WTC11 (cell line): ENCODE measurements around the gene ROPN1L.

Experiments
- AFF4 ChIP-seq: sonication (generic); formaldehyde crosslinking; IDR thresholded peaks from 2 replicates; pipeline ENCODE4 v1.8.1; 2023; ENCODE audit warnings: mild to moderate bottlenecking, missing genetic modification reagents, borderline replicate concordance
- ATF2 ChIP-seq: sonication (generic); formaldehyde crosslinking; IDR thresholded peaks from 2 replicates; pipeline ENCODE4 v1.8.1; 2022; ENCODE audit warnings: low read depth, missing genetic modification reagents, borderline replicate concordance
- CREB1 ChIP-seq: sonication (generic); formaldehyde crosslinking; IDR thresholded peaks from 2 replicates; pipeline ENCODE4 v1.8.0; 2023; ENCODE audit warnings: mild to moderate bottlenecking, missing genetic modification reagents
- CTCF ChIP-seq: fragments of 200-600 bp; IDR thresholded peaks from 2 replicates; pipeline ENCODE4 v1.8.0; 2022; ENCODE audit warnings: antibody characterized with exemption
- GTF2I ChIP-seq: fragments of 250-450 bp; sonication (Bioruptor Pico); conservative IDR thresholded peaks from 2 replicates; pipeline ENCODE4 v1.4.0; 2021; ENCODE audit warnings: mild to moderate bottlenecking
- MXD4 ChIP-seq: fragments of 250-450 bp; sonication (Bioruptor Pico); IDR thresholded peaks from 2 replicates; pipeline ENCODE4 v1.8.0; 2021; ENCODE audit warnings: mild to moderate bottlenecking, moderate library complexity, borderline replicate concordance
- TF ChIP-seq, protein P1 (sequence below): sonication (generic); formaldehyde crosslinking; IDR thresholded peaks from 2 replicates; pipeline ENCODE4 v1.8.0; 2022; ENCODE audit warnings: mild to moderate bottlenecking, missing genetic modification reagents
- TF ChIP-seq, protein P2 (sequence below): sonication (generic); formaldehyde crosslinking; conservative IDR thresholded peaks from 2 replicates; pipeline ENCODE4 v1.8.1; 2023; ENCODE audit warnings: mild to moderate bottlenecking, low read depth, missing genetic modification reagents, moderate library complexity
- TF ChIP-seq, protein P3 (sequence below): sonication (generic); formaldehyde crosslinking; IDR thresholded peaks from 2 replicates; pipeline ENCODE4 v1.8.1; 2022; ENCODE audit warnings: mild to moderate bottlenecking, missing genetic modification reagents, moderate library complexity, borderline replicate concordance

DNA sequence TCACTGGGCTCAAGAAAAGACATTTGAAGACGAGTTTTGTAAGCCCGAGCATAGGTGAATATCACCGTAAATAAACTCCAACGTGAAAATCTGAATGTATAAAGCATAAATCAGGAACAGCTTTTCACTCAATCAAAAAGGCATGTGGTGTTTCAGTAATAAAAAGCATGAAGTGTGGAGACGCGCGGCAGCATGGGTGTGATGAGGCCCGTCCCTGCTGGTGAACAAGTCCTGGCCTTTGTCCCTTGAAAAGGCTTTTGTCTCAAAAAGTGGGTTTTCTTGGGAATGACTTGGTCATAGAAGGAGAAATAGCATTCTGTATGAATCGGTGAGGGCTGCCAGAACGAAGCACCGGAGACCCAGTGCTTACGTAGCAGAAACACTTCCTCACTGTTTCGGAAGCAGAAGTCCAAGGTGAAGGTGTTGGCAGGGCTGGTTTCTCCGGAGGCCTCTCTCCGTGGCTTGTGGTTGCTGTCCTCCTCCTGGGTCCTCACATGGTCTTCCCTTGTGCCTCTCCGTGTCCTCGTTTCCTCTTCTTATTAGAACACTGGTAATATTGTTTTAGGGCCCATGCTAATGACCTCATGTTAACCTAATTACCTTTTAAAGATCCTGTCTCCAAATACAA lies 24.9 kb downstream of the ROPN1L start:
- TF ChIP-seq GTF2I (CRISPR knock-in tag) (no peak), ATF2 (CRISPR knock-in tag) (no peak), MXD4 (CRISPR knock-in tag) (no peak), CTCF (no peak), AFF4 (CRISPR knock-in tag) (no peak), CREB1 (CRISPR knock-in tag) (no peak)
- TF ChIP-seq, protein P1, sequence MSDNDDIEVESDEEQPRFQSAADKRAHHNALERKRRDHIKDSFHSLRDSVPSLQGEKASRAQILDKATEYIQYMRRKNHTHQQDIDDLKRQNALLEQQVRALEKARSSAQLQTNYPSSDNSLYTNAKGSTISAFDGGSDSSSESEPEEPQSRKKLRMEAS (CRISPR knock-in tag) = no peak
- TF ChIP-seq, protein P2, sequence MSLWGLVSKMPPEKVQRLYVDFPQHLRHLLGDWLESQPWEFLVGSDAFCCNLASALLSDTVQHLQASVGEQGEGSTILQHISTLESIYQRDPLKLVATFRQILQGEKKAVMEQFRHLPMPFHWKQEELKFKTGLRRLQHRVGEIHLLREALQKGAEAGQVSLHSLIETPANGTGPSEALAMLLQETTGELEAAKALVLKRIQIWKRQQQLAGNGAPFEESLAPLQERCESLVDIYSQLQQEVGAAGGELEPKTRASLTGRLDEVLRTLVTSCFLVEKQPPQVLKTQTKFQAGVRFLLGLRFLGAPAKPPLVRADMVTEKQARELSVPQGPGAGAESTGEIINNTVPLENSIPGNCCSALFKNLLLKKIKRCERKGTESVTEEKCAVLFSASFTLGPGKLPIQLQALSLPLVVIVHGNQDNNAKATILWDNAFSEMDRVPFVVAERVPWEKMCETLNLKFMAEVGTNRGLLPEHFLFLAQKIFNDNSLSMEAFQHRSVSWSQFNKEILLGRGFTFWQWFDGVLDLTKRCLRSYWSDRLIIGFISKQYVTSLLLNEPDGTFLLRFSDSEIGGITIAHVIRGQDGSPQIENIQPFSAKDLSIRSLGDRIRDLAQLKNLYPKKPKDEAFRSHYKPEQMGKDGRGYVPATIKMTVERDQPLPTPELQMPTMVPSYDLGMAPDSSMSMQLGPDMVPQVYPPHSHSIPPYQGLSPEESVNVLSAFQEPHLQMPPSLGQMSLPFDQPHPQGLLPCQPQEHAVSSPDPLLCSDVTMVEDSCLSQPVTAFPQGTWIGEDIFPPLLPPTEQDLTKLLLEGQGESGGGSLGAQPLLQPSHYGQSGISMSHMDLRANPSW (CRISPR knock-in tag) = no peak
- TF ChIP-seq, protein P3, sequence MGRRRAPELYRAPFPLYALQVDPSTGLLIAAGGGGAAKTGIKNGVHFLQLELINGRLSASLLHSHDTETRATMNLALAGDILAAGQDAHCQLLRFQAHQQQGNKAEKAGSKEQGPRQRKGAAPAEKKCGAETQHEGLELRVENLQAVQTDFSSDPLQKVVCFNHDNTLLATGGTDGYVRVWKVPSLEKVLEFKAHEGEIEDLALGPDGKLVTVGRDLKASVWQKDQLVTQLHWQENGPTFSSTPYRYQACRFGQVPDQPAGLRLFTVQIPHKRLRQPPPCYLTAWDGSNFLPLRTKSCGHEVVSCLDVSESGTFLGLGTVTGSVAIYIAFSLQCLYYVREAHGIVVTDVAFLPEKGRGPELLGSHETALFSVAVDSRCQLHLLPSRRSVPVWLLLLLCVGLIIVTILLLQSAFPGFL (CRISPR knock-in tag) = no peak
